SKM-1 (cell line): ENCODE measurements around the gene KRTAP13-4.
A peak's percentile ranks its signal among the peaks of the same experiment; 100 is the strongest.

Experiments used
- DNase-seq: peaks from one replicate; lab custom pipeline; 2025; ENCODE audit not compliant: unreplicated experiment; lab: John Stamatoyannopoulos, UW

Gene KRTAP13-4, protein sequence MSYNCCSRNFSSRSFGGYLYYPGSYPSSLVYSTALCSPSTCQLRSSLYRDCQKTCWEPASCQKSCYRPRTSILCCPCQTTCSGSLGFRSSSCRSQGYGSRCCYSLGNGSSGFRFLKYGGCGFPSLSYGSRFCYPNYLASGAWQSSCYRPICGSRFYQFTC

DNA sequence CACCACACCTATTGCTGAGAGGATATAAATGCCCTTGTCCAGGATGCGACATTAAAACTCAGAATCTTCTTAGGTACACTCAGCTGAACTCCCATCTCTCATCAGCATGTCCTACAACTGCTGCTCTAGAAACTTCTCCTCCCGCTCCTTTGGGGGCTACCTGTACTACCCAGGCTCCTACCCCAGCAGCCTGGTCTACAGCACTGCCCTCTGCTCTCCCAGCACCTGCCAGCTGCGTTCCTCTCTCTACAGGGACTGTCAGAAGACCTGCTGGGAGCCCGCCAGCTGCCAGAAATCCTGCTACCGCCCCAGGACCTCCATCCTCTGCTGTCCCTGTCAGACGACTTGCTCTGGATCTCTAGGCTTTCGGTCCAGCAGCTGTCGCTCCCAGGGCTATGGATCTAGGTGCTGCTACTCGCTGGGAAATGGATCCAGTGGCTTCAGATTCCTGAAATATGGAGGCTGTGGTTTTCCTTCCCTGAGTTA is at the start of gene KRTAP13-4:
Gene KRTAP13-4, plus strand, starts transcription at position 51 of the 486 bp plus-strand sequence. Its CDS starts 56 bp downstream, at position 107.
- no peak for DNase-seq

DNA sequence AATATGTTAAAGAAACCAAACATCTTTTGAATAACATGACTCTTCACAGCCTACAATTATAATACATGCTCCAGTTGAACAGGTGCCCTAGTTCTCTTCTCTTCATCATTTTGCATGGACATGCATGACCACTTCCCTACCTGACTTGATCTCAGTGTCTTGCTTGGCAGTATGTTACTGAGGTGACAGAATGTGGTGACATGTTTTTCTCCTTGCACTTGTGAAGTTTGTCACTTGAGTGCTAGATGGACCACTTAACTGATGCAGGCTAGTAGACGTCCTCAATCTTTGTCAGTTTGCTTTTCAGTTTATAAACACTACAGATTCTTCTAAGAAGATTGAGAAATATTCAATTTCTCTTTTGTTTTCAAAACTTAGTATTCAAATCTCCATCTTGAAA is 47.8 kb upstream of the KRTAP13-4 start:
- no peak for DNase-seq

GRCh38 chr21:30391492-30392025 is 38.5 kb upstream of the KRTAP13-4 start:
- DNase-seq, result no peak

DNA sequence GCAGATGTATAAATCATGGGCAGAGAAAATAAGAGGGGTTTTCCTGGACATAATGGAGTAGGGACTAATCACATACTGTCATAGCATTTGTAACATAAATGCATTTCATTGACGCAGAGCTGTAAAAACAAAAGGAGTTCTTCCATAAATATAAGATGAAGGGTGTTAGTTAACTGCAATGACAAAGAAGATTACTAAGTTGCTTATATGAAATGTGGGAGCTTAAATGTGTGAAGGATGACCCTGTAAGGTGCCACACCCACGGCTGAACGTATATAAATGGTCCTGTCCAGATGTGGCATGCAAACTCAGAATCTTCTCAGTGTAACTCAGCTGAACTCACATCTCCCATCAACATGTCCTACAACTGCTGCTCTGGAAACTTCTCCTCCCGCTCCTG is 34.3 kb upstream of the KRTAP13-4 start, which contains the start of gene KRTAP13-1:
Gene KRTAP13-1, plus strand, starts transcription at position 301 of the 400 bp plus-strand sequence. Its CDS starts 56 bp downstream, at position 357.
- DNase-seq, result no peak

- no peak for DNase-seq
Measured at GRCh38 chr21:30408782-30409494, 21.1 kb upstream of the KRTAP13-4 start.

DNA sequence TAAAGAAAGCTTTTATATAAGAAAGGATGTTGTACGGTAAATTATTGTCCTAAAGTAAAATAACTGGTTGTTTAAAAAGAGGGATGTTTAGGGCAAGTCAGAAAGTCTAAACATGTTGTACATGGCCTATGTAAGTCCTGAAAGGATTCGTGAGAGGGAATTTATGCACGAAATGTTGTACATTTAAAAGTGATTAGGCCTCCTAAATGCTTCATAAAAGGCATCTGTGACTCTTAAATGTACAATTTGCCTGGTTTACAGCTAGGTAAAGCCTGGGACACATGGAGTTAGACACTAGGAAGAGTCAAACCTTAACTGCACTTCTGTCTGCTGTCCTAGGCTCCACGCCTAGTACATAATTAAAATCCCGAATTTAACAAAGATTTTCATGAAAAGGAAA is 14.0 kb upstream of the KRTAP13-4 start:
- DNase-seq, result no peak

- no peak for DNase-seq
Measured at GRCh38 chr21:30425826-30426225, 4.2 kb upstream of the KRTAP13-4 start, which contains the start of gene KRTAP13-3. TSS of gene KRTAP13-3 (minus strand) at chr21:30425926. CDS start at chr21:30425912, 14 bp downstream.

DNA sequence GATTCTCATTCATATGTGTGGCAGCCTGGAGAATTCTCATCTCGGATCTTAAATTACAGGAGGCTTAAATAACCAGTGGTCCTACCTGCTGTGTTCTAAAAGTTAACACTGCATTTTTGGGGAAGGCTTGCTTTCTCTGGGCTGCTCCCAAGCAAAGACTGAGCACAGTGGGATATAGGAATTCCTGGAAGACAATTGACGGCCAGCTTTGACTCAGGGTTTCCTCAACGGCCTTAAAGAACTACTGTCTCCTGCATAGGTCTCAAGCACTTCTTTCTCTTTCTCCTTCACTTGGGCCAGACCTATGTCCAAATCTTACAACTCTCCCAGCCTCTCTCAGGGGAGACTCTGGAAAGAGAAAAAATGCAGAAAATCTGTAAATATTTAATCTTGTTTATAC is 3.3 kb upstream of the KRTAP13-4 start:
- DNase-seq, result no peak

GRCh38 chr21:30434033-30434631 is 4.1 kb downstream of the KRTAP13-4 start:
- peak; percentile 62 for DNase-seq

- DNase-seq, result no peak
Measured at GRCh38 chr21:30437010-30437565, 7.1 kb downstream of the KRTAP13-4 start.

- no peak for DNase-seq
Measured at GRCh38 chr21:30439975-30440374, 10.0 kb downstream of the KRTAP13-4 start, which contains the start of gene KRTAP15-1. TSS of gene KRTAP15-1 (plus strand) at chr21:30440275. CDS start at chr21:30440328, 53 bp downstream.

DNA sequence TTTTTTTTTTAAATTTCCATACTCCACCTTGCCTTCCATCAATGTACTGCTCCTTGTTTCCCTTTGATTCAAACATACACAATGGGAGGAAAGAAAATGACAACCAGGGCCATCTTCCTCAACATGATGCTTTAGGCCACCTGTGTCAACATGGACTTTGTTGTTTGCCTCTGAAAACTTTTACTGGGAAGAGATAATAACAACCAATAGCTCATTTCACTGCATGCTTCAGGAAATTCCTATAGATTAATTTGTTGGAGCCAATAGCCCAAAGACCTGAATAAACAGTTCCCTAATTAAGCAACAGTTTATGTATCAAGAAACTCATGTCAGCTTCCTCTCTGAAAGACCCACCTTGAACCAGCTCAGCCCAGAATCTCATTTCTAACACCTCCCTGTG is 13.2 kb downstream of the KRTAP13-4 start:
- no peak for DNase-seq

GRCh38 chr21:30444204-30444603 is 14.2 kb downstream of the KRTAP13-4 start:
- no peak for DNase-seq

DNA sequence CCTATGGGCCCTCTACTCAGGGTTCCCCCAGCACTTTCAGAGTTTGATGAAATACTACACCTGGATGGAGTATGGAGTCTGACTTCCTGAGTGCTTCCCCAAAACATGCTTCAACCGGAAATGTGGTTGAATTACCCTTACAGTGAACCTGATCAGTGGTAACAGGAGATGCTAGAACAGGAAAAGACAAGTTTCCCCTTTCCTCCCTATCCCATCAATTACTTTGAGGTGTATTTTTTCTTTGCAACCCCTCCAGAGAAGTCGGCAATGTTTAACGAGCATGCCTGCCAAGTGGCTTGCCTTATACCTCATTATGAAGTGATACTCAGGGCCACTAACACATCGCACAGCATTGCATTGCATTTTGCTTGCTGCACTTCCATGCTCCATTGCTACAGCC is 17.0 kb downstream of the KRTAP13-4 start:
- DNase-seq, result peak; percentile 4

DNA sequence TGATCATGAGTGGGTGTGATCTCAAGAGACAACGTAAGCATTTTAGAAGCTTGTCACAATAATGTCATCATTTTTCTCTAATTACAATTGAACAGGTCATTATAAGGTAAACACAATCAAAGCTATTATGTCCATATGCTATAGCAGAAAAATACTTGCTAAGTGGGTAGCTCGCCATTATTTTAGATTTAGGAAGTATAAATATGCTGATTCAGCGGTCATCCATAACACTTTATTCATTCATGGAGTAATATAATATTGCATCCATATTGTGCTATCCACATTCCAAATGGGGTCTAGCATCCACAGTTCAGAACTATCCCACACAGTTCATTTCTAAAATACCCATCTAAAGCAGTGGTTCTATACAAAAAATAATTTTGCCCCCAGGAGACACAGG is 18.5 kb downstream of the KRTAP13-4 start:
- DNase-seq, result no peak

- DNase-seq, result peak; percentile 11
Measured at GRCh38 chr21:30463713-30464112, 33.7 kb downstream of the KRTAP13-4 start.

- no peak for DNase-seq
Measured at GRCh38 chr21:30468900-30469714, 39.1 kb downstream of the KRTAP13-4 start.

DNA sequence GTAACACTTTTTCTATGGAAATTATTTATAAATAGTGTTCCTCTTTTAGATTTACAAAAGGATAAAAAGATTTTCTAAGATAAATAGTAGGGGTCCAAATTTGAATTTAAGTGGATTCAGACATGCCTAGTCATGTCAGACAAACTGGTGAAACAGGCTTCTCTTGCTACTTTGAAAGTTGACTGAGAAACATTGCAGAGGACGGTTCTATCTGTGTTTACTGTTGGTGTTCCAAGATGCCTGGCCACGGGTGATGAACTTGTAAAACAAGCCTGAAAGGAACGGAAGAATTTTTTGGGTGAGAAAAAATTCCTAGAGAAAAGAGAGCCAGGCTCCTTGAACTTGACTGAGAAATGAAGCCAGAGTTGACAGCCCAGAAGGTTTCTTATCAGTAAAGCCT is 48.0 kb downstream of the KRTAP13-4 start:
- DNase-seq, result no peak

DNA sequence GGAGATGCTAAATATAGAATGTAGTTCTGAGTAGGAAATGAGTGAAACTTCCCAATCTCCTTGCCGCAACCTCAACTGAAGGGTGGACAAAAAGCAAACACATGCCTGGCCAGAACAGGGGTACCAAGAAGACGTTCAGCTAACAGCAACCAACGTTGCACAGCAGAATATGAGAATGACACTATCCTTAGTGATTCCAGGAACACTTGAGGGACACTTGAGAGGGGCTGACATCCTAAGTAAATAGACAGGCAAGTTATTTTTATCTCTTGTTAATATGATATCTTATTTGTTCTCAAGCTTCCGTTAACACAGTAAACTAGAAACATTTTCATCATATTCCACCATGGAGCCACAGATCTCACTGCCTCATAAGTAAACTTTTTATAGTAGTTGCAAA is 49.2 kb downstream of the KRTAP13-4 start:
- no peak for DNase-seq

DNA sequence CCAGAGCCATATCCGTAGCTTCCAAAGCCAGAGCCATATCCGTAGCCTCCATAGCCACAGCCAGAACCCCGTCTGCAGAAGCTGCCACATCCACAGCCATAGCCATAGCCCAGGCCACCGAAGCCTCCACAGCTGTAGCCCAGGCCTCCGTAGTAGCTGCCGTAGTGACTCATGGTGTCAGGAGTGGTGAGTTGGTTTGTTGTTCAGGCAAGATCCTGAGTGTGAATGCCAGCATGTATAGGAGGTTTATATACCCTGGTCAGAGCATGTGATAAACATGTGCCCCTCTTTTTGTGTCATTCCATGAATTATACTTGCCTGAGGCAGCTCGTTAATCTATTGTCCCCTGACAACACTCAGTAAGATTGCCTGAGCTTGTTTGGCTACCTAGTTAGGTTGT is 50.1 kb downstream of the KRTAP13-4 start, which contains the start of gene KRTAP19-1:
Gene KRTAP19-1, minus strand, starts transcription at position 223 of the 400 bp plus-strand sequence. Its CDS starts 50 bp downstream, at position 173.
- DNase-seq, result no peak
